Measurements from ENCODE around the gene DCDC2.

DNA sequence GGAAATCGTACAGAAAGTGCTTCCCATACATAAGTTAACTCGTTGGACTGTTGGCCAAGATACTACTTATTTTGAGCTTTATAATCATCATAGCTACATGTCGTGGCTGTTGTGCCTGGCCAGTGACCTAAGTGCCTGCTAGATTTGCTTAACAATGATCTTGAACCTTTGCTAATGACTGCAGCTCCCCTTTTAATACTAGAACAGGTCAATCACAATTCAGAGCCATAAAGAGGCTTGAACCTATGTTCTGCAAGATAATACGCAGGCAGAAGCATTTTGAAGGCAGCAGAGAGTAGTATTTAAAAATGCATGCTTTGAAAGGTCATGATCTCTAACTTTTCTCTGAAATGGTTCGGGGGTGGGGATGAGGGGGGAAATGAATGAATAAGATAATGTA is 47.4 kb upstream of the DCDC2 start:
- TF ChIP-seq YY1 (IDR thresholded peaks at IDR 0.05): no peak
- TF ChIP-seq, protein P1, sequence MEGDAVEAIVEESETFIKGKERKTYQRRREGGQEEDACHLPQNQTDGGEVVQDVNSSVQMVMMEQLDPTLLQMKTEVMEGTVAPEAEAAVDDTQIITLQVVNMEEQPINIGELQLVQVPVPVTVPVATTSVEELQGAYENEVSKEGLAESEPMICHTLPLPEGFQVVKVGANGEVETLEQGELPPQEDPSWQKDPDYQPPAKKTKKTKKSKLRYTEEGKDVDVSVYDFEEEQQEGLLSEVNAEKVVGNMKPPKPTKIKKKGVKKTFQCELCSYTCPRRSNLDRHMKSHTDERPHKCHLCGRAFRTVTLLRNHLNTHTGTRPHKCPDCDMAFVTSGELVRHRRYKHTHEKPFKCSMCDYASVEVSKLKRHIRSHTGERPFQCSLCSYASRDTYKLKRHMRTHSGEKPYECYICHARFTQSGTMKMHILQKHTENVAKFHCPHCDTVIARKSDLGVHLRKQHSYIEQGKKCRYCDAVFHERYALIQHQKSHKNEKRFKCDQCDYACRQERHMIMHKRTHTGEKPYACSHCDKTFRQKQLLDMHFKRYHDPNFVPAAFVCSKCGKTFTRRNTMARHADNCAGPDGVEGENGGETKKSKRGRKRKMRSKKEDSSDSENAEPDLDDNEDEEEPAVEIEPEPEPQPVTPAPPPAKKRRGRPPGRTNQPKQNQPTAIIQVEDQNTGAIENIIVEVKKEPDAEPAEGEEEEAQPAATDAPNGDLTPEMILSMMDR (IDR thresholded peaks at IDR 0.05; ENCODE audit: low read depth, low read length, missing input control): no peak
- no peak for TF ChIP-seq SP1 (IDR thresholded peaks at IDR 0.05)
- TF ChIP-seq JUND (IDR thresholded peaks at IDR 0.05): no peak
- no peak for TF ChIP-seq ATF3 (IDR thresholded peaks at IDR 0.05)
- TF ChIP-seq RAD21 (IDR thresholded peaks at IDR 0.05): no peak
- TF ChIP-seq, protein P2, sequence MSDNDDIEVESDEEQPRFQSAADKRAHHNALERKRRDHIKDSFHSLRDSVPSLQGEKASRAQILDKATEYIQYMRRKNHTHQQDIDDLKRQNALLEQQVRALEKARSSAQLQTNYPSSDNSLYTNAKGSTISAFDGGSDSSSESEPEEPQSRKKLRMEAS (IDR thresholded peaks at IDR 0.05): no peak
- no peak for TF ChIP-seq GABPA (IDR thresholded peaks at IDR 0.05 in 1 of 2, conservative IDR thresholded peaks at IDR 0.05 in 1 of 2)
- TF ChIP-seq ZBTB33 (IDR thresholded peaks at IDR 0.05): no peak
- TF ChIP-seq TAF1 (conservative IDR thresholded peaks at IDR 0.05): no peak
- TF ChIP-seq FOXA1 (IDR thresholded peaks at IDR 0.05): no peak
- no peak for TF ChIP-seq REST (IDR thresholded peaks at IDR 0.05)
- TF ChIP-seq RXRA (IDR thresholded peaks at IDR 0.05): no peak
- TF ChIP-seq NR2F2 (IDR thresholded peaks at IDR 0.05): no peak

Measured in liver (tissue), 3 donors.